DOHH2 (cell line): ENCODE results near the gene TMCC1.

Experiments
- CTCF ChIP-seq: fragments of 200-600 bp; sonication (generic); IDR thresholded peaks from one replicate; pipeline ENCODE4 v1.5.1; 2014; ENCODE audit warnings: antibody characterized with exemption, mild to moderate bottlenecking, low read depth, low read length; ENCODE audit not compliant: poor library complexity, severe bottlenecking
- EZH2phosphoT487 ChIP-seq: fragments of 200-600 bp; sonication (generic); IDR thresholded peaks from 2 replicates; pipeline ENCODE4 v1.6.1; 2017; ENCODE audit warnings: borderline replicate concordance, mild to moderate bottlenecking, antibody characterized with exemption, low read length, moderate library complexity, mixed read lengths

GRCh38 chr3:129938140-129938930, 44.8 kb upstream of the TMCC1 start:
- peak; percentile 12 for TF ChIP-seq CTCF
- no peak for TF ChIP-seq EZH2phosphoT487
